Fibroblast of mammary gland (primary cell): ENCODE results near the gene PITX3.

Experiments
- DNase-seq: peaks from one replicate; pipeline ENCODE4 v3.0.0-alpha.2; 2010; ENCODE audit warnings: low read depth
- H3K4me3 ChIP-seq: 2 replicates; pipeline ENCODE4 v1.5.1; 2011; ENCODE audit warnings: low read depth, mild to moderate bottlenecking, low read length, moderate library complexity; ENCODE audit not compliant: control insufficient read depth
- CTCF ChIP-seq: conservative IDR thresholded peaks from 2 replicates; pipeline ENCODE4 v1.5.1; 2011; ENCODE audit warnings: low read depth, low read length, inconsistent platforms; ENCODE audit not compliant: control insufficient read depth, insufficient read depth

The PITX3 gene

GRCh38 chr10:102208311-102209035 is 32.8 kb downstream of the PITX3 start:
- TF ChIP-seq CTCF = no peak
- H3K4me3 ChIP-seq = no peak overlapping the region
- DNase-seq = peak; percentile 58

- no peak for DNase-seq
- no peak for TF ChIP-seq CTCF
These were observed 38.9 kb downstream of the PITX3 start for GRCh38 chr10:102202386-102202785.

GRCh38 chr10:102200751-102201640 is 40.3 kb downstream of the PITX3 start:
- no peak overlapping the region for H3K4me3 ChIP-seq
- TF ChIP-seq CTCF = no peak
- no peak for DNase-seq

More at GRCh38 chr10:102202386-102202785, 38.9 kb downstream of the PITX3 start:
- no peak overlapping the region for H3K4me3 ChIP-seq

GRCh38 chr10:102198027-102198426 is 43.3 kb downstream of the PITX3 start:
- DNase-seq = no peak
- H3K4me3 ChIP-seq = no peak overlapping the region
- TF ChIP-seq CTCF = no peak

GRCh38 chr10:102196893-102197292 is 44.4 kb downstream of the PITX3 start:
- TF ChIP-seq CTCF = no peak
- peak; percentile 2 for DNase-seq
- H3K4me3 ChIP-seq = no peak overlapping the region

- no peak for TF ChIP-seq CTCF
- DNase-seq = peak; percentile 51
- no peak overlapping the region for H3K4me3 ChIP-seq
These were observed 45.9 kb downstream of the PITX3 start for GRCh38 chr10:102195296-102195870.
